GM18873 (cell line): ENCODE data around the gene CCDC66.

Experiments used
- ATAC-seq: cut with Tn5 transposase; IDR thresholded peaks from one replicate; pipeline ENCODE4 v1.9.1; 2021; ENCODE audit warnings: mild to moderate bottlenecking, moderate library complexity, moderate number of reproducible peaks; ENCODE audit not compliant: unreplicated experiment, low FRiP score

The CCDC66 gene

GRCh38 chr3:56620371-56620770 is 63.4 kb downstream of the CCDC66 start:
- no peak for ATAC-seq

GRCh38 chr3:56621681-56622080 is 64.7 kb downstream of the CCDC66 start:
- ATAC-seq = no peak

GRCh38 chr3:56622381-56622780 is 65.4 kb downstream of the CCDC66 start:
- no peak for ATAC-seq

- no peak for ATAC-seq
Measured at GRCh38 chr3:56624725-56625124, 67.8 kb downstream of the CCDC66 start.

GRCh38 chr3:56629047-56629446 is 72.1 kb downstream of the CCDC66 start:
- no peak for ATAC-seq

GRCh38 chr3:56629451-56629850 is 72.5 kb downstream of the CCDC66 start:
- no peak for ATAC-seq

- ATAC-seq = no peak
Measured at GRCh38 chr3:56630966-56631365, 74.0 kb downstream of the CCDC66 start.

GRCh38 chr3:56633181-56633580 is 76.2 kb downstream of the CCDC66 start:
- ATAC-seq = no peak

- no peak for ATAC-seq
Measured at GRCh38 chr3:56633602-56634535, 76.9 kb downstream of the CCDC66 start.

- ATAC-seq = no peak
Measured at GRCh38 chr3:56645407-56645806, 88.4 kb downstream of the CCDC66 start.

GRCh38 chr3:56654460-56654859 is 97.5 kb downstream of the CCDC66 start:
- ATAC-seq = no peak

GRCh38 chr3:56655709-56656108 is 98.7 kb downstream of the CCDC66 start:
- no peak for ATAC-seq

- no peak for ATAC-seq
Measured at GRCh38 chr3:56664823-56665222, 107.8 kb downstream of the CCDC66 start.

GRCh38 chr3:56667973-56668579 is 111.1 kb downstream of the CCDC66 start:
- no peak for ATAC-seq
